ENCODE results near the gene ALAS1. TPM values are rescaled to one million over a fixed set of nuclear protein-coding genes. Genes with fewer than 3 reads are reported as not detected.

ALAS1 gene
- total RNA-seq, 1 experiment from 2014 or later, result 69.5 TPM

- no peaks in the 10 kb centered on the region for H3K27me3 ChIP-seq (ENCODE audit: low read length)
- ChIA-PET POLR2A (ENCODE audit: unreplicated experiment) (no interaction called here), CTCF (interaction anchor here (1.0 to 1.2 kb wide), 3 partner anchors 12 to 107 kb away, joined by 3 to 7 read pairs (median 3); no protein-coding TSS in a partner anchor)
- H2AFZ ChIP-seq (ENCODE audit: low read length), result no peak overlapping the region
- H3F3A ChIP-seq (ENCODE audit: low read length, unreplicated experiment), result no peaks in the 10 kb centered on the region
- no peak overlapping the region for H3K4me2 ChIP-seq (ENCODE audit: low read length)
- H3K9me2 ChIP-seq (replicated peaks; ENCODE audit: low read length), result no peaks in the 10 kb centered on the region
- H3K9me3 ChIP-seq (ENCODE audit: low read length), result no peaks in the 10 kb centered on the region
- DNase-seq, result peak; percentile 77
- intact Hi-C loops (cut with micrococcal nuclease), result no loop called here
- peaks cover 6% of the 10 kb centered on the region for H3K4me1 ChIP-seq (ENCODE audit: insufficient read depth, low read length)
- peaks cover 37% of the 10 kb centered on the region for H3K36me3 ChIP-seq (ENCODE audit: low read depth, low read length)
- H3K27ac ChIP-seq (ENCODE audit: low read length), result no peak overlapping the region
- peak; percentile 61 for ATAC-seq
- H3K4me3 ChIP-seq (ENCODE audit: low read length), result no peak overlapping the region
- TF ChIP-seq EZH2 (IDR thresholded peaks at IDR 0.05; ENCODE audit: low read length, unreplicated experiment) (no peak), CTCF (conservative IDR thresholded peaks at IDR 0.05; ENCODE audit: low read depth, low read length) (peak; percentile 97), EZH2phosphoT487 (IDR thresholded peaks at IDR 0.05; ENCODE audit: borderline replicate concordance, low read length) (no peak)
- H4K20me1 ChIP-seq (ENCODE audit: low read length), result no peaks in the 10 kb centered on the region
- H3K79me2 ChIP-seq (ENCODE audit: low read length), result peaks cover 29% of the 10 kb centered on the region
- no peak overlapping the region for H3K9ac ChIP-seq (ENCODE audit: low read length)
- no TSS peak for BruUV-seq (replicated peaks)
Observed at GRCh38 chr3:52231502-52232278, 33.7 kb downstream of the ALAS1 start.

- no TSS peak for BruUV-seq (replicated peaks)
Observed at GRCh38 chr3:52232279-52233107, 34.5 kb downstream of the ALAS1 start.

More at GRCh38 chr3:52232279-52233107, 34.5 kb downstream of the ALAS1 start:
- Histone ChIP-seq H3K36me3 (ENCODE audit: low read depth, low read length) (peaks cover 37% of the 10 kb centered on the region), H3K27ac (ENCODE audit: low read length) (no peak overlapping the region), H3K9ac (ENCODE audit: low read length) (no peak overlapping the region), H3K4me3 (ENCODE audit: low read length) (no peak overlapping the region), H3K27me3 (ENCODE audit: low read length) (no peaks in the 10 kb centered on the region), H3K9me3 (ENCODE audit: low read length) (no peaks in the 10 kb centered on the region), H3K4me1 (ENCODE audit: insufficient read depth, low read length) (peaks cover 14% of the 10 kb centered on the region), H3K79me2 (ENCODE audit: low read length) (peaks cover 34% of the 10 kb centered on the region), H3K9me2 (replicated peaks; ENCODE audit: low read length) (no peaks in the 10 kb centered on the region), H4K20me1 (ENCODE audit: low read length) (no peaks in the 10 kb centered on the region), H3F3A (ENCODE audit: low read length, unreplicated experiment) (no peaks in the 10 kb centered on the region), H2AFZ (ENCODE audit: low read length) (no peak overlapping the region), H3K4me2 (ENCODE audit: low read length) (no peak overlapping the region)
- DNase-seq (no peak), ATAC-seq (no peak)
- intact Hi-C loops (cut with micrococcal nuclease), result no loop called here
- ChIA-PET CTCF (interaction anchor here (1.1 to 1.2 kb wide), 3 partner anchors 12 to 106 kb away, joined by 3 to 7 read pairs (median 3); no protein-coding TSS in a partner anchor), POLR2A (ENCODE audit: unreplicated experiment) (no interaction called here)
- TF ChIP-seq EZH2 (IDR thresholded peaks at IDR 0.05; ENCODE audit: low read length, unreplicated experiment) (no peak), CTCF (conservative IDR thresholded peaks at IDR 0.05; ENCODE audit: low read depth, low read length) (peak; percentile 33; the same call in 1 of the 2 replicates)

Data from PC-3 (cell line).